Transverse colon (tissue), 4 donors: ENCODE results near the gene BANF2.

Experiments used
- EP300 ChIP-seq: sonication (generic); formaldehyde crosslinking; IDR thresholded peaks from one replicate; pipeline ENCODE4 v1.6.1; 2017; ENCODE audit warnings: antibody characterized with exemption, low read depth
- POLR2A ChIP-seq: fragments of 450-650 bp; IDR thresholded peaks from one replicate; pipeline ENCODE4 v1.6.1; 2016; ENCODE audit warnings: antibody characterized with exemption, mild to moderate bottlenecking, moderate library complexity
- POLR2AphosphoS5 ChIP-seq, 3 donors: sonication (generic); formaldehyde crosslinking; IDR thresholded peaks; one replicate each; pipeline ENCODE4 v1.6.1; 2016; ENCODE audit warnings: antibody characterized with exemption in 3 of 3
- TF ChIP-seq, protein P1 (sequence below), 5 experiments: fragments of 200-600 bp in 3 of 5; fragments of 450-650 bp in 2 of 5; sonication (generic) in 3 of 5; IDR thresholded peaks; 1 replicate in 2 of 5; 2 replicates in 3 of 5; pipeline ENCODE4 v1.5.1; 2016 to 2017; ENCODE audit warnings: antibody characterized with exemption in 5 of 5, inconsistent platforms in 3 of 5, mild to moderate bottlenecking in 2 of 5, moderate library complexity in 1 of 5

DNA sequence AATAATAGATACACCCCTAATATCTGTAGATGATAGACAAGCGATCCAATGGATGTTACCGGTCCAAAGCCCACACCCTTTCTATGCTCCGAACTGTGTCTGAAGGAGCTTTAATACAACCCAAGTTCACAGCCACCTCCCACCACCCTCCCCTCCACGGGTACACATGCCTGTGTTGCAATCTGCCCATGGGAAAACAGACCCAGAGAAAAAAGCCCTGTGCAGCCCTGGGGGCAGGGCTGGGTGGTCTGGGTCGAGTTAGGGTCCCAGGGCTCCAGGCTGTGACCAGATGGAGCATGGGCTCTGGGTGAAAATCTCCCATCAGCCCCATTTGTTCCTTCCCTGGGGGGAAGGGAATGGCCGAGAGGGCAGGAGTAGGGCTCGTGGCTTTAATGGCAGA lies 65.8 kb downstream of the BANF2 start:
- TF ChIP-seq, protein P1, sequence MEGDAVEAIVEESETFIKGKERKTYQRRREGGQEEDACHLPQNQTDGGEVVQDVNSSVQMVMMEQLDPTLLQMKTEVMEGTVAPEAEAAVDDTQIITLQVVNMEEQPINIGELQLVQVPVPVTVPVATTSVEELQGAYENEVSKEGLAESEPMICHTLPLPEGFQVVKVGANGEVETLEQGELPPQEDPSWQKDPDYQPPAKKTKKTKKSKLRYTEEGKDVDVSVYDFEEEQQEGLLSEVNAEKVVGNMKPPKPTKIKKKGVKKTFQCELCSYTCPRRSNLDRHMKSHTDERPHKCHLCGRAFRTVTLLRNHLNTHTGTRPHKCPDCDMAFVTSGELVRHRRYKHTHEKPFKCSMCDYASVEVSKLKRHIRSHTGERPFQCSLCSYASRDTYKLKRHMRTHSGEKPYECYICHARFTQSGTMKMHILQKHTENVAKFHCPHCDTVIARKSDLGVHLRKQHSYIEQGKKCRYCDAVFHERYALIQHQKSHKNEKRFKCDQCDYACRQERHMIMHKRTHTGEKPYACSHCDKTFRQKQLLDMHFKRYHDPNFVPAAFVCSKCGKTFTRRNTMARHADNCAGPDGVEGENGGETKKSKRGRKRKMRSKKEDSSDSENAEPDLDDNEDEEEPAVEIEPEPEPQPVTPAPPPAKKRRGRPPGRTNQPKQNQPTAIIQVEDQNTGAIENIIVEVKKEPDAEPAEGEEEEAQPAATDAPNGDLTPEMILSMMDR (IDR thresholded peaks at IDR 0.05): no peak
- TF ChIP-seq POLR2A (no peak), POLR2AphosphoS5 (IDR thresholded peaks at IDR 0.05) (no peak), EP300 (no peak)
